Measurements from ENCODE around the gene PRICKLE4. TPM values are rescaled to one million over a fixed set of nuclear protein-coding genes. Genes with fewer than 3 reads are reported as not detected.
"Not testable (repeated sequence)": the region's sequence is repeated elsewhere in the genome, so short reads cannot be mapped to it uniquely, and the experiment has no call there.

Gene PRICKLE4
- total RNA-seq, 1 experiment from 2014 or later = not detected

- no peaks in the 10 kb centered on the region for H3K27me3 ChIP-seq (replicated peaks; ENCODE audit: insufficient read depth, low read depth, low read length, poor library complexity)
- H3K36me3 ChIP-seq (ENCODE audit: insufficient read depth, low read length, poor library complexity, severe bottlenecking) = no peaks in the 10 kb centered on the region
- no TSS peak for BruUV-seq (replicated peaks)
- intact Hi-C loops (cut with micrococcal nuclease; ENCODE audit: unreplicated experiment) = no loop called here
- POLR2A ChIA-PET (ENCODE audit: low non-redundant PET) = no interaction called here
- TF ChIP-seq EZH2 (IDR thresholded peaks at IDR 0.05; ENCODE audit: borderline replicate concordance, low read depth, low read length, poor library complexity, severe bottlenecking) = no peak
- no peak for TF ChIP-seq CTCF (conservative IDR thresholded peaks at IDR 0.05; ENCODE audit: low read depth, low read length)
- H3K4me3 ChIP-seq (ENCODE audit: low read depth, low read length, poor library complexity, severe bottlenecking) = no peak overlapping the region
- no peaks in the 10 kb centered on the region for H3K9me3 ChIP-seq (ENCODE audit: low read depth, low read length, poor library complexity, severe bottlenecking)
- no peak for DNase-seq (ENCODE audit: low spot score)
- H3K4me1 ChIP-seq (ENCODE audit: insufficient read depth, low read length, poor library complexity, severe bottlenecking) = no peaks in the 10 kb centered on the region
- no peak overlapping the region for H3K27ac ChIP-seq (ENCODE audit: low read depth, low read length, poor library complexity, severe bottlenecking)
- CTCF ChIA-PET = no interaction called here
Observed at GRCh38 chr6:41811095-41811494, 30.5 kb downstream of the PRICKLE4 start.

GRCh38 chr6:41811946-41812345 is 31.4 kb downstream of the PRICKLE4 start:
- H3K4me1 ChIP-seq (ENCODE audit: insufficient read depth, low read length, poor library complexity, severe bottlenecking); H3K36me3 ChIP-seq (ENCODE audit: insufficient read depth, low read length, poor library complexity, severe bottlenecking); H3K9me3 ChIP-seq (ENCODE audit: low read depth, low read length, poor library complexity, severe bottlenecking); H3K27ac ChIP-seq (ENCODE audit: low read depth, low read length, poor library complexity, severe bottlenecking); POLR2A ChIA-PET (ENCODE audit: low non-redundant PET); DNase-seq (ENCODE audit: low spot score); intact Hi-C loops (cut with micrococcal nuclease; ENCODE audit: unreplicated experiment); CTCF ChIA-PET; H3K4me3 ChIP-seq (ENCODE audit: low read depth, low read length, poor library complexity, severe bottlenecking); H3K27me3 ChIP-seq (replicated peaks; ENCODE audit: insufficient read depth, low read depth, low read length, poor library complexity); BruUV-seq (replicated peaks): not testable (repeated sequence)

- H3K9me3 ChIP-seq (ENCODE audit: low read depth, low read length, poor library complexity, severe bottlenecking) = no peaks in the 10 kb centered on the region
- H3K27ac ChIP-seq (ENCODE audit: low read depth, low read length, poor library complexity, severe bottlenecking) = no peak overlapping the region
- ChIA-PET POLR2A (ENCODE audit: low non-redundant PET) (no interaction called here), CTCF (no interaction called here)
- no peaks in the 10 kb centered on the region for H3K27me3 ChIP-seq (replicated peaks; ENCODE audit: insufficient read depth, low read depth, low read length, poor library complexity)
- no peak overlapping the region for H3K4me3 ChIP-seq (ENCODE audit: low read depth, low read length, poor library complexity, severe bottlenecking)
- H3K4me1 ChIP-seq (ENCODE audit: insufficient read depth, low read length, poor library complexity, severe bottlenecking) = no peaks in the 10 kb centered on the region
- no peak for DNase-seq (ENCODE audit: low spot score)
- no peaks in the 10 kb centered on the region for H3K36me3 ChIP-seq (ENCODE audit: insufficient read depth, low read length, poor library complexity, severe bottlenecking)
- intact Hi-C loops (cut with micrococcal nuclease; ENCODE audit: unreplicated experiment) = no loop called here
- TF ChIP-seq EZH2 (IDR thresholded peaks at IDR 0.05; ENCODE audit: borderline replicate concordance, low read depth, low read length, poor library complexity, severe bottlenecking) (no peak), CTCF (conservative IDR thresholded peaks at IDR 0.05; ENCODE audit: low read depth, low read length) (no peak)
- BruUV-seq (replicated peaks) = no TSS peak
Observed at GRCh38 chr6:41813469-41813868, 32.9 kb downstream of the PRICKLE4 start.

- Histone ChIP-seq H3K36me3 (ENCODE audit: insufficient read depth, low read length, poor library complexity, severe bottlenecking) (no peaks in the 10 kb centered on the region), H3K27me3 (replicated peaks; ENCODE audit: insufficient read depth, low read depth, low read length, poor library complexity) (no peaks in the 10 kb centered on the region), H3K4me3 (ENCODE audit: low read depth, low read length, poor library complexity, severe bottlenecking) (no peak overlapping the region), H3K27ac (ENCODE audit: low read depth, low read length, poor library complexity, severe bottlenecking) (no peak overlapping the region), H3K9me3 (ENCODE audit: low read depth, low read length, poor library complexity, severe bottlenecking) (no peaks in the 10 kb centered on the region), H3K4me1 (ENCODE audit: insufficient read depth, low read length, poor library complexity, severe bottlenecking) (no peaks in the 10 kb centered on the region)
- intact Hi-C loops (cut with micrococcal nuclease; ENCODE audit: unreplicated experiment) = no loop called here
- BruUV-seq (replicated peaks) = no TSS peak
- POLR2A ChIA-PET (ENCODE audit: low non-redundant PET) = no interaction called here
- CTCF ChIA-PET = interaction anchor here (1.6 kb wide), 1 partner anchor 26 kb away, joined by 4 read pairs; the partner anchor contains the start of gene TOMM6
- TF ChIP-seq CTCF (conservative IDR thresholded peaks at IDR 0.05; ENCODE audit: low read depth, low read length) (no peak), EZH2 (IDR thresholded peaks at IDR 0.05; ENCODE audit: borderline replicate concordance, low read depth, low read length, poor library complexity, severe bottlenecking) (no peak)
- DNase-seq (ENCODE audit: low spot score) = no peak
Observed at GRCh38 chr6:41813956-41814355, 33.4 kb downstream of the PRICKLE4 start.
